Skin epidermis (tissue), 12 donors: ENCODE results near the gene TPM2.
A peak's percentile ranks its signal among the peaks of the same experiment; 100 is the strongest.

ENCODE experiments used
- H3K27ac ChIP-seq, 21 experiments: fragments of 200-600 bp; sonication (generic) in 11 of 21; one replicate each; pipeline ENCODE4 v1.5.0; 2020; ENCODE audit warnings: mild to moderate bottlenecking in 3 of 21, inconsistent platforms in 2 of 21, moderate library complexity in 2 of 21
- H3K4me3 ChIP-seq, 7 experiments: fragments of 200-600 bp; sonication (generic) in 2 of 7; one replicate each; pipeline ENCODE4 v1.5.0; 2020; ENCODE audit warnings: inconsistent platforms in 2 of 7, mild to moderate bottlenecking in 2 of 7, moderate library complexity in 1 of 7

The TPM2 gene

GRCh38 chr9:35700031-35700430 lies 10.3 kb upstream of the TPM2 start:
- Histone ChIP-seq H3K4me3 (no peak overlapping the region), H3K27ac (no peak overlapping the region)

- no peak overlapping the region for H3K27ac ChIP-seq
Observed at GRCh38 chr9:35698231-35698630, 8.5 kb upstream of the TPM2 start.

GRCh38 chr9:35697486-35697885 lies 7.8 kb upstream of the TPM2 start:
- Histone ChIP-seq H3K4me3 (no peak overlapping the region), H3K27ac (no peak overlapping the region)

More at GRCh38 chr9:35698231-35698630, 8.5 kb upstream of the TPM2 start:
- H3K4me3 ChIP-seq: no peak overlapping the region

- Histone ChIP-seq H3K27ac (peak overlapping the region in 1 of 21 experiments; percentile 14), H3K4me3 (no peak overlapping the region)
Observed at GRCh38 chr9:35696520-35697215, 6.9 kb upstream of the TPM2 start.

- no peak overlapping the region for H3K27ac ChIP-seq
- H3K4me3 ChIP-seq: no peak overlapping the region
Observed at GRCh38 chr9:35695943-35696401, 6.2 kb upstream of the TPM2 start.

GRCh38 chr9:35691757-35692301 lies 2.1 kb upstream of the TPM2 start:
- peak overlapping the region in 12 of 21 experiments; percentile 76 to 96 (median 88) for H3K27ac ChIP-seq
- peak overlapping the region in 1 of 7 experiments; percentile 60 for H3K4me3 ChIP-seq

GRCh38 chr9:35691334-35691650 lies 1.6 kb upstream of the TPM2 start:
- peak overlapping the region; percentile 52 to 77 (median 60) for H3K4me3 ChIP-seq
- peak overlapping the region in 20 of 21 experiments; percentile 68 to 96 (median 87) for H3K27ac ChIP-seq

GRCh38 chr9:35690614-35691333 lies 1.0 kb upstream of the TPM2 start:
- H3K4me3 ChIP-seq: peak overlapping the region; percentile 52 to 77 (median 60)
- peak overlapping the region in 20 of 21 experiments; percentile 68 to 96 (median 87) for H3K27ac ChIP-seq

GRCh38 chr9:35690294-35690613 lies 529 bp upstream of the TPM2 start:
- peak overlapping the region in 20 of 21 experiments; percentile 68 to 96 (median 87) for H3K27ac ChIP-seq
- peak overlapping the region; percentile 52 to 77 (median 60) for H3K4me3 ChIP-seq

GRCh38 chr9:35688558-35689541 lies 875 bp downstream of the TPM2 start:
- Histone ChIP-seq H3K4me3 (peak overlapping the region; percentile 52 to 77 (median 60)), H3K27ac (peak overlapping the region in 19 of 21 experiments; percentile 28 to 96 (median 87))

GRCh38 chr9:35687972-35688557 lies 1.7 kb downstream of the TPM2 start:
- peak overlapping the region in 1 of 7 experiments; percentile 52 for H3K4me3 ChIP-seq
- H3K27ac ChIP-seq: peak overlapping the region in 6 of 21 experiments; percentile 20 to 89 (median 24)

- H3K4me3 ChIP-seq: no peak overlapping the region
- H3K27ac ChIP-seq: no peak overlapping the region
Observed at GRCh38 chr9:35687306-35687705, 2.4 kb downstream of the TPM2 start.

GRCh38 chr9:35686222-35687203 lies 3.2 kb downstream of the TPM2 start:
- H3K4me3 ChIP-seq: no peak overlapping the region
- no peak overlapping the region for H3K27ac ChIP-seq

- Histone ChIP-seq H3K4me3 (no peak overlapping the region), H3K27ac (no peak overlapping the region)
Observed at GRCh38 chr9:35685506-35685905, 4.2 kb downstream of the TPM2 start.

- Histone ChIP-seq H3K27ac (no peak overlapping the region), H3K4me3 (no peak overlapping the region)
Observed at GRCh38 chr9:35684921-35685320, 4.8 kb downstream of the TPM2 start.

- H3K4me3 ChIP-seq: no peak overlapping the region
- no peak overlapping the region for H3K27ac ChIP-seq
Observed at GRCh38 chr9:35683323-35683722, 6.4 kb downstream of the TPM2 start.

GRCh38 chr9:35682520-35683315 lies 7.0 kb downstream of the TPM2 start:
- Histone ChIP-seq H3K4me3 (no peak overlapping the region), H3K27ac (no peak overlapping the region)
